ENCODE results near the gene AFAP1L2.
"Not testable (repeated sequence)": the region's sequence is repeated elsewhere in the genome, so short reads cannot be mapped to it uniquely, and the experiment has no call there.

Gene AFAP1L2

GRCh38 chr10:114335614-114336013 lies 68.7 kb downstream of the AFAP1L2 start:
- no peak for DNase-seq (ENCODE audit: low spot score)

GRCh38 chr10:114334301-114334700 lies 70.0 kb downstream of the AFAP1L2 start:
- no peak for DNase-seq (ENCODE audit: low spot score)

GRCh38 chr10:114333441-114333840 lies 70.9 kb downstream of the AFAP1L2 start:
- DNase-seq (ENCODE audit: low spot score), result not testable (repeated sequence)

DNA sequence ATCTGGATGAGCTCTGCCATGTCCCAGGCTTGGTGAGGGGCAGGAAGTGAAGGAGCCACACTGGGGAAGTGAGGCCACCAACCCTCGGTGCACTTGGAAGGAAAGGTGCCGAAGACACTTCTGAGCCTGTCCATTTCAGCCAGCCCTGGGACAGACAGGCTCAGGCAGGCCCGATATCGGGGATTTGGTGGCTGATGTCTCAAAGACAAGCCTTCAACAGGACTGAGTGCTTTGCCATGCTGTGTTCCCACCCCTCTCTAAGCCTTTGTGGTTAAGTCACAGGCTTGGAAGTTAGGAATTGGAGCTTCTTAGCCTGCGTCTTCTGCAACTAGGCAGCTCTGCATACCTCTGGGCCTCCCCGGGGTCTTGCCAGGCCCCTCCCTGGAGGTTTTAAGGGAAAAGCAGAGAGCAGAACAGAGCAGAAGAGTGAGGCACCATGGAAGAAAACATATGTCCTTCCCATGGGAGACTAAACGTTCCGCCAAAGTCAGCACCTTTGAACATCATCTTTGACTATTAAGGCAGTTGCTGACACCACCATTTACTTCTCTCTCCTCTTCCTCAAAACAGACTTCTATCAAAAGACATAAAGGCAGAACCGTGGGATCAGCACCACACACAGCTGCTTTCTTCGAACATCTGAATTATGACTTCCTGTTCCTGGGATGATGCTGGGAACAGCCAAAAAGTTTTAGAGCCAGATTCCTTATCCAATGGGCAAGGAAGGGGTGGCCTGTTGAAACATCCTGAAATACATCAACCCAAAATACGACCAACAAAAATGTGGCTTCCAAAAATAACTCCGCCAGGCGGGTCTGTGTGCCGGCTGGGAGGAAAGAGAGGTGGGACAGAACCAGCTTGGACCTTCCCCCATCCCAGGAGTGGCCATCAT lies 71.8 kb downstream of the AFAP1L2 start:
- no peak for DNase-seq (ENCODE audit: low spot score)

GRCh38 chr10:114329634-114330365 lies 74.5 kb downstream of the AFAP1L2 start:
- DNase-seq (ENCODE audit: low spot score), result no peak

- DNase-seq (ENCODE audit: low spot score), result no peak
Measured at GRCh38 chr10:114328874-114329273, 75.4 kb downstream of the AFAP1L2 start.

- no peak for DNase-seq (ENCODE audit: low spot score)
Measured at GRCh38 chr10:114328441-114328812, 75.9 kb downstream of the AFAP1L2 start.

- DNase-seq (ENCODE audit: low spot score), result no peak
Measured at GRCh38 chr10:114327537-114328440, 76.5 kb downstream of the AFAP1L2 start.

GRCh38 chr10:114326795-114327194 lies 77.5 kb downstream of the AFAP1L2 start:
- DNase-seq (ENCODE audit: low spot score), result no peak

DNA sequence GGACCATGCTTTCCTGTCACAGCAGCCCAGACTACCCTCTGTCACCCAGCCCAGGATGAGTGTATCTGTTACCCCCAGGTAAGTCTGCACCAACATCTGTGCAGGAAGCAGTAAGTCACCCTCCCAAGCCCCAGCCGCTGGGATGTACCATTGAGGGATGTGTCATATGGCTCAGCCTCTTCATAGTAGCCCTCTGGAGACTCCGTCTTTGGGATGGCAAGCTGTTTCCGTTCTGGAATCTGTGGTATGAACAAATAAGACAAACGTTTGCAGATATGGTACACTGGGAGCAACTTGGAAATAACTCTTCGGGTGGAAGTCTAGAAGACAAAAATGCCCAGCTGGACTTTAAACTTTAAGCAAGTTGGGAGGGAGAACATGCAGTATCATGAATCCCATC lies 81.3 kb downstream of the AFAP1L2 start:
- DNase-seq (ENCODE audit: low spot score), result no peak

- DNase-seq (ENCODE audit: low spot score), result no peak
Measured at GRCh38 chr10:114322344-114322743, 82.0 kb downstream of the AFAP1L2 start.

GRCh38 chr10:114320249-114321116 lies 83.8 kb downstream of the AFAP1L2 start:
- no peak for DNase-seq (ENCODE audit: low spot score)

- no peak for DNase-seq (ENCODE audit: low spot score)
Measured at GRCh38 chr10:114319406-114320248, 84.7 kb downstream of the AFAP1L2 start.

- DNase-seq (ENCODE audit: low spot score), result no peak
Measured at GRCh38 chr10:114316744-114317143, 87.6 kb downstream of the AFAP1L2 start.

GRCh38 chr10:114315566-114316420 lies 88.5 kb downstream of the AFAP1L2 start:
- DNase-seq (ENCODE audit: low spot score), result no peak

- no peak for DNase-seq (ENCODE audit: low spot score)
Measured at GRCh38 chr10:114313866-114314265, 90.4 kb downstream of the AFAP1L2 start.

DNA sequence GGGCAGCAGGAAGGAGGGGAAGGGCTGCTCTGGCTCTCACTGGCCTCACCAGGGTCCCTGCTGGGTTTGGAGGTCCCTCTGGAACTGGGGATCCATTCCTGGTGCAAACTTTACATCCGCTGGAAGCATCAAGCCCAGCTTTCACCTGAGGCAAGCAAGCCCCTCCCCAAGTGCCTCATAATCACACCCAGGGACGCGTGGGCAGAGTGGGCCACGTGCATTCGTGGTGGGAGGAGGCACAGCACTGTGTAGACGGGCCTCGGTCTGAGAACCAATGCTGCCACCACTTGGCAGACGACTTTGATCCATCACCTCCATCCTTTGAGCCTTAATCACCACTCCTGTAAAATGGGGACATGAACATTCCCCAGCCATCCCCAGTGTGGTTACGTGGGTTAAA lies 91.2 kb downstream of the AFAP1L2 start:
- DNase-seq (ENCODE audit: low spot score), result no peak

GRCh38 chr10:114311496-114312209 lies 92.6 kb downstream of the AFAP1L2 start:
- DNase-seq (ENCODE audit: low spot score), result no peak

DNA sequence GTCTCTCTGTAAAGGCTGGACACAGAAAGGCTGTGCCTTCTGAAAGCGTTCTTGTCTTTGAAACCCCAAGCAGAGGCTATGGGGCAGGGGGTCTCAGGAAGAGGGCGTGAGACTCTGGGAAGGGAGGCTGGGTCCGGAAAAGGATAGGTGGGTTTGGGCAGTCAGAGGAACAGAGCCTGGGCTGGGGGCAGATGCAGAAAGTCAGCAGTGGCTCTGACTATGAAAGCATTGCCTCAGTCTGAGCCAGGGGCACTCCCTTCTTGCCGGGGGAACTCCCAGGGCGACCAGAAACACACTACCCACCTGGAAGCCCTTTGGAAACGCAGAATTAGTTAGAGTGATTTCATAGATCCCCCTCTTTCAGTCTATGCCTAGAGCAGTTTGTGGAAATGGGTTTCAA lies 93.3 kb downstream of the AFAP1L2 start:
- DNase-seq (ENCODE audit: low spot score), result no peak
